ENCODE measurements around the gene HELZ.
"Not testable (repeated sequence)": the region's sequence is repeated elsewhere in the genome, so short reads cannot be mapped to it uniquely, and the experiment has no call there.

The HELZ gene

GRCh38 chr17:67126543-67126942, 118.5 kb downstream of the HELZ start:
- H3K9me3 ChIP-seq (ENCODE audit: control insufficient read depth, low read length); H3K27ac ChIP-seq (ENCODE audit: insufficient read depth, low read length, poor library complexity, severe bottlenecking); H3K4me3 ChIP-seq (ENCODE audit: insufficient read depth, low read depth, low read length, poor library complexity, severe bottlenecking); H3K27me3 ChIP-seq (replicated peaks; ENCODE audit: control insufficient read depth, insufficient read depth, low read length, poor library complexity, severe bottlenecking); DNase-seq; H3K4me1 ChIP-seq (ENCODE audit: control insufficient read depth, insufficient read depth, low read length, poor library complexity, severe bottlenecking): not testable (repeated sequence)
- H3K36me3 ChIP-seq (ENCODE audit: control insufficient read depth, insufficient read depth, low read length): peaks cover 34% of the 10 kb centered on the region

GRCh38 chr17:67125924-67126323, 119.1 kb downstream of the HELZ start:
- no peaks in the 10 kb centered on the region for H3K9me3 ChIP-seq (ENCODE audit: control insufficient read depth, low read length)
- H3K36me3 ChIP-seq (ENCODE audit: control insufficient read depth, insufficient read depth, low read length): peaks cover 40% of the 10 kb centered on the region
- no peaks in the 10 kb centered on the region for H3K27me3 ChIP-seq (replicated peaks; ENCODE audit: control insufficient read depth, insufficient read depth, low read length, poor library complexity, severe bottlenecking)
- H3K27ac ChIP-seq (ENCODE audit: insufficient read depth, low read length, poor library complexity, severe bottlenecking): no peak overlapping the region
- no peaks in the 10 kb centered on the region for H3K4me1 ChIP-seq (ENCODE audit: control insufficient read depth, insufficient read depth, low read length, poor library complexity, severe bottlenecking)
- DNase-seq: no peak
- no peak overlapping the region for H3K4me3 ChIP-seq (ENCODE audit: insufficient read depth, low read depth, low read length, poor library complexity, severe bottlenecking)

GRCh38 chr17:67125417-67125816, 119.6 kb downstream of the HELZ start:
- Histone ChIP-seq H3K4me3 (ENCODE audit: insufficient read depth, low read depth, low read length, poor library complexity, severe bottlenecking) (no peak overlapping the region), H3K27ac (ENCODE audit: insufficient read depth, low read length, poor library complexity, severe bottlenecking) (no peak overlapping the region), H3K9me3 (ENCODE audit: control insufficient read depth, low read length) (no peaks in the 10 kb centered on the region), H3K4me1 (ENCODE audit: control insufficient read depth, insufficient read depth, low read length, poor library complexity, severe bottlenecking) (no peaks in the 10 kb centered on the region), H3K36me3 (ENCODE audit: control insufficient read depth, insufficient read depth, low read length) (peaks cover 44% of the 10 kb centered on the region), H3K27me3 (replicated peaks; ENCODE audit: control insufficient read depth, insufficient read depth, low read length, poor library complexity, severe bottlenecking) (no peaks in the 10 kb centered on the region)
- DNase-seq: no peak

DNA sequence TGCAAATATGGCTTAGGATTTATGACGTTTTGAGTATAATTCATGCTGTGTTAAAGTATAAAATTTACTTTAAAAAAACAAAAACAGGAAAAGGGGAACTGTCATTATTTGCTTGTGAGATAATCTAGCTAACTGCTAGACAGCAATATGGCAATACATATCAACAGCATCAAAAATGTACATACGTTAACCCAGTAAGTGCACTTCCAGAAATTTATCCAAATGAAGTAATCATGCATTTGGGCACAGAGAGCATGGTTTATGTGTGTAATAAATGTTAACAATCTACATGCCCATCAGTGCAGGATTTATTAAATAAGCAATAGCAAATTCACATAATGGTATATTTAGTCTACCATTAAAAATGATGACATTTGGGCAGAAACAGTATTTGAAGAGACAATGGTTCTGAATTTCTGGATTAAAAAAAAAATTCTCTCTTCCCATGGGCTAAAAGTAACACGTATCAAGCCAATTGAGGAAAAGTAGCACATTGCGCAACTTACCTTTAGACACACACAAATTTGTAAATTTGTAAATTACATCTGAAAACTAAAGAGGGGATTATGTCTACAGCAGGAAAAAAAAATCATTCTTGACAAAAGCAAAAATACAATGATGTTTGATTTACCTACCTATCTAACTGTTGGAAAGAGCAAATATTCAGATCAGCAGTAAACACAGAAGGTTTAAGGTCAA, 120.4 kb downstream of the HELZ start:
- Histone ChIP-seq H3K27ac (ENCODE audit: insufficient read depth, low read length, poor library complexity, severe bottlenecking) (no peak overlapping the region), H3K4me1 (ENCODE audit: control insufficient read depth, insufficient read depth, low read length, poor library complexity, severe bottlenecking) (no peaks in the 10 kb centered on the region), H3K9me3 (ENCODE audit: control insufficient read depth, low read length) (no peaks in the 10 kb centered on the region), H3K27me3 (replicated peaks; ENCODE audit: control insufficient read depth, insufficient read depth, low read length, poor library complexity, severe bottlenecking) (no peaks in the 10 kb centered on the region), H3K36me3 (ENCODE audit: control insufficient read depth, insufficient read depth, low read length) (peaks cover 48% of the 10 kb centered on the region), H3K4me3 (ENCODE audit: insufficient read depth, low read depth, low read length, poor library complexity, severe bottlenecking) (no peak overlapping the region)
- DNase-seq: no peak

DNA sequence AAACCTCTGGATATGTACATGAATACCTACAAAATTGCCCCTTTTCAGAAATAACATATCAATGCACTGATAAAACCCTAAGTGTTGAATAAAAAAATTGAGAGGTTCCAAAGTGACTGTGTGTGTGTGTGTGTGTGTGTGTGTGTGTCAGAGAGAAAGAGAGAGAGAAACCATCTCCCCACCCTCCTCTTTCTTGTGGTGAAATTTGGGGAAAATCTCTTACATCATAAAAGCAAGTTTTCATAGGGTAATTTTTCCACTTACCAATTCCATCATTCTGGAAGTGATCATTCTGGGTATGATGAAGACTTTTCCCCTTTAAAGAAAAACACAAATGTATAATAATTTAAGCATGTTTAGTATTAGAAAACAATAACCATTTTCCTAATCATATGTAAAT, 121.3 kb downstream of the HELZ start:
- H3K36me3 ChIP-seq (ENCODE audit: control insufficient read depth, insufficient read depth, low read length): peaks cover 51% of the 10 kb centered on the region
- no peak overlapping the region for H3K27ac ChIP-seq (ENCODE audit: insufficient read depth, low read length, poor library complexity, severe bottlenecking)
- H3K9me3 ChIP-seq (ENCODE audit: control insufficient read depth, low read length): no peaks in the 10 kb centered on the region
- no peak for DNase-seq
- H3K4me3 ChIP-seq (ENCODE audit: insufficient read depth, low read depth, low read length, poor library complexity, severe bottlenecking): no peak overlapping the region
- no peaks in the 10 kb centered on the region for H3K27me3 ChIP-seq (replicated peaks; ENCODE audit: control insufficient read depth, insufficient read depth, low read length, poor library complexity, severe bottlenecking)
- no peaks in the 10 kb centered on the region for H3K4me1 ChIP-seq (ENCODE audit: control insufficient read depth, insufficient read depth, low read length, poor library complexity, severe bottlenecking)

GRCh38 chr17:67121316-67121891, 123.6 kb downstream of the HELZ start:
- H3K36me3 ChIP-seq (ENCODE audit: control insufficient read depth, insufficient read depth, low read length): peaks cover 62% of the 10 kb centered on the region
- no peak for DNase-seq

GRCh38 chr17:67119102-67119501, 125.9 kb downstream of the HELZ start:
- DNase-seq: no peak
- H3K27ac ChIP-seq (ENCODE audit: insufficient read depth, low read length, poor library complexity, severe bottlenecking): no peak overlapping the region
- no peaks in the 10 kb centered on the region for H3K9me3 ChIP-seq (ENCODE audit: control insufficient read depth, low read length)
- H3K27me3 ChIP-seq (replicated peaks; ENCODE audit: control insufficient read depth, insufficient read depth, low read length, poor library complexity, severe bottlenecking): no peaks in the 10 kb centered on the region
- peaks cover 56% of the 10 kb centered on the region for H3K36me3 ChIP-seq (ENCODE audit: control insufficient read depth, insufficient read depth, low read length)
- no peak overlapping the region for H3K4me3 ChIP-seq (ENCODE audit: insufficient read depth, low read depth, low read length, poor library complexity, severe bottlenecking)
- no peaks in the 10 kb centered on the region for H3K4me1 ChIP-seq (ENCODE audit: control insufficient read depth, insufficient read depth, low read length, poor library complexity, severe bottlenecking)

More at GRCh38 chr17:67121316-67121891, 123.6 kb downstream of the HELZ start:
- Histone ChIP-seq H3K9me3 (ENCODE audit: control insufficient read depth, low read length) (no peaks in the 10 kb centered on the region), H3K4me3 (ENCODE audit: insufficient read depth, low read depth, low read length, poor library complexity, severe bottlenecking) (no peak overlapping the region), H3K27me3 (replicated peaks; ENCODE audit: control insufficient read depth, insufficient read depth, low read length, poor library complexity, severe bottlenecking) (no peaks in the 10 kb centered on the region), H3K27ac (ENCODE audit: insufficient read depth, low read length, poor library complexity, severe bottlenecking) (no peak overlapping the region), H3K4me1 (ENCODE audit: control insufficient read depth, insufficient read depth, low read length, poor library complexity, severe bottlenecking) (no peaks in the 10 kb centered on the region)

DNA sequence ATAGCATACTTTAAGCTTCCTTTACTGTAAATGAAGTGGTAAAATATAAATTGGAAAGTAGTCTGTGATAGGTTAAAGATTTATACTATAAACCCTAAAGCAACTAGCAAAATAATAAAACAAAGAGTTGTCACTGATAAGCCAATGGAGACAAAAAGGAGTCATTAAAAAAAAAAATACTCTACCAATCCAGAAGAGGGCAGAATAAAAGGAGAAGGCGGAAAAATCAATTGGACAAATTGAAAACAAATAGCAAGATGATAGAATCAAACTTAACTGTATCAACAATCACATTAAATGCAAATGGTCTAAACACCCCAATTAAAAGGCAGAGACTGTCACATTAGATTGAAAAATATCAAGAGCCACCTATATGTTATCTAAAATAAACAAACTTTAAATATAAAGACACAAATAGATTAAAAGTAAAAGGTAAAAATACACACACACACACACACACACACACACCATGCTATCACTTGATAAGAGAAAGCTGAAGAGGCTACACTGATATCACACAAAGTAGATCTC, 128.9 kb downstream of the HELZ start:
- H3K36me3 ChIP-seq (ENCODE audit: control insufficient read depth, insufficient read depth, low read length): peaks cover 63% of the 10 kb centered on the region
- DNase-seq: no peak
- H3K27ac ChIP-seq (ENCODE audit: insufficient read depth, low read length, poor library complexity, severe bottlenecking): no peak overlapping the region
- H3K4me3 ChIP-seq (ENCODE audit: insufficient read depth, low read depth, low read length, poor library complexity, severe bottlenecking): no peak overlapping the region
- H3K9me3 ChIP-seq (ENCODE audit: control insufficient read depth, low read length): no peaks in the 10 kb centered on the region
- no peaks in the 10 kb centered on the region for H3K27me3 ChIP-seq (replicated peaks; ENCODE audit: control insufficient read depth, insufficient read depth, low read length, poor library complexity, severe bottlenecking)
- H3K4me1 ChIP-seq (ENCODE audit: control insufficient read depth, insufficient read depth, low read length, poor library complexity, severe bottlenecking): no peaks in the 10 kb centered on the region

DNA sequence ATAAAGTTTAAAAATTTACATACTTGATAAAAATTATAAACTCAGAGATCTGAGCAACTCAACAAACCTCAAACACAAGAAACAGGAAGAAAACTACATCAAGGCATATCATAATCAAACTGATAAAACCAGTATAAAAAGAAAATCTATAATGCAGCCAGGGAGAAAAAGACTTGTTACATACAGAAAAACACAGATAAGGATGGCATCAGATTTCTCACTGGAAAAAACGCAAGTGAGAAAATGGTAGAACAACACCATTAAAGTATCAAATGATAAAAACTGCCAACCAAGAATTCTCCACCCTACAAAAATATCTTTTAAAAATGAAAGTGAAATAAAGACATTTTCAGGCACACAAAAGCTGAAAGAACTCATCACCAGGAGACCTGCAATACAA, 129.6 kb downstream of the HELZ start:
- no peak for DNase-seq
- Histone ChIP-seq H3K27ac (ENCODE audit: insufficient read depth, low read length, poor library complexity, severe bottlenecking) (no peak overlapping the region), H3K27me3 (replicated peaks; ENCODE audit: control insufficient read depth, insufficient read depth, low read length, poor library complexity, severe bottlenecking) (no peaks in the 10 kb centered on the region), H3K4me1 (ENCODE audit: control insufficient read depth, insufficient read depth, low read length, poor library complexity, severe bottlenecking) (no peaks in the 10 kb centered on the region), H3K36me3 (ENCODE audit: control insufficient read depth, insufficient read depth, low read length) (peaks cover 63% of the 10 kb centered on the region), H3K4me3 (ENCODE audit: insufficient read depth, low read depth, low read length, poor library complexity, severe bottlenecking) (no peak overlapping the region), H3K9me3 (ENCODE audit: control insufficient read depth, low read length) (no peaks in the 10 kb centered on the region)

DNA sequence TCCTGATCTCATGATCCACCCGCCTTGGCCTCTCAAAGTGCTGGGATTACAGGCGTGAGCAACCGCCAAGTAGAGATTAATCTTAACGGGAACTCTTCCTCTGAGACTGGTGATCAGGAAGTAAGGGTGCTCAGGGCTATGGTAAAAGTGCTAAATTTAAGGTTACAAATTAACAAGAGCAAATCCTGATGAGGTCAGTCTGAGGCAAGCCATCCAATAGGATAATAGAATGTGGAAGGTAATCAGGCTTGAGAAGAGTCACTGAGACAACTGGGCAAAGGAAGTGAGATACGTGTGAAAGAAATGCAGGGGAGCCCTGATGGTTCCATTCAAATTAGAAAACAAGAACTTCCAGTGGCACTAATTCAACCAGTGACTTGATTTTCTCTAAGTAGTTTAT, 131.5 kb downstream of the HELZ start:
- no peak for DNase-seq
- Histone ChIP-seq H3K27me3 (replicated peaks; ENCODE audit: control insufficient read depth, insufficient read depth, low read length, poor library complexity, severe bottlenecking) (no peaks in the 10 kb centered on the region), H3K36me3 (ENCODE audit: control insufficient read depth, insufficient read depth, low read length) (peaks cover 66% of the 10 kb centered on the region), H3K4me1 (ENCODE audit: control insufficient read depth, insufficient read depth, low read length, poor library complexity, severe bottlenecking) (no peaks in the 10 kb centered on the region), H3K9me3 (ENCODE audit: control insufficient read depth, low read length) (no peaks in the 10 kb centered on the region), H3K4me3 (ENCODE audit: insufficient read depth, low read depth, low read length, poor library complexity, severe bottlenecking) (no peak overlapping the region), H3K27ac (ENCODE audit: insufficient read depth, low read length, poor library complexity, severe bottlenecking) (no peak overlapping the region)
